Stimulated activated CD8-positive, alpha-beta memory T cell treated with anti-CD3 and anti-CD28 coated beads, Interleukin-12 subunit alpha, Interleukin-12 subunit beta, amount 100 ng/mL, for 24 hours (primary cell): Measurements from ENCODE around the gene TIMM10.

Experiments used
- DNase-seq: peaks from one replicate; pipeline ENCODE4 v3.0.0-alpha.2; 2020; ENCODE audit errors: extremely low read depth

TIMM10 gene

GRCh38 chr11:57484141-57484710 is 46.3 kb downstream of the TIMM10 start:
- no peak for DNase-seq

GRCh38 chr11:57483562-57483918 is 47.0 kb downstream of the TIMM10 start:
- DNase-seq, result no peak

GRCh38 chr11:57482782-57483561 is 47.6 kb downstream of the TIMM10 start:
- DNase-seq, result no peak

- DNase-seq, result no peak
These were observed 48.4 kb downstream of the TIMM10 start for GRCh38 chr11:57481915-57482781.

GRCh38 chr11:57481315-57481714 is 49.2 kb downstream of the TIMM10 start:
- no peak for DNase-seq

- no peak for DNase-seq
These were observed 50.0 kb downstream of the TIMM10 start for GRCh38 chr11:57480409-57481137.

- no peak for DNase-seq
These were observed 50.6 kb downstream of the TIMM10 start for GRCh38 chr11:57479911-57480310.

GRCh38 chr11:57479021-57479663 is 51.4 kb downstream of the TIMM10 start:
- DNase-seq, result no peak
